ENCODE data around the gene ALOX5.
A peak's percentile ranks its signal among the peaks of the same experiment; 100 is the strongest.
"Not testable (repeated sequence)": the region's sequence is repeated elsewhere in the genome, so short reads cannot be mapped to it uniquely, and the experiment has no call there.

ALOX5 gene

GRCh38 chr10:45373576-45374349 lies at the start of gene ALOX5:
Gene ALOX5, plus strand, starts transcription at chr10:45374216. Its CDS starts 64 bp downstream, at chr10:45374280.
- H3K36me3 ChIP-seq (ENCODE audit: control insufficient read depth, insufficient read depth, low read length): no peaks in the 10 kb centered on the region
- peak within 1 kb of the TSS; percentile 22 for H3K4me3 ChIP-seq (ENCODE audit: low read depth, low read length)
- H3K27ac ChIP-seq: no peak within 1 kb of the TSS
- H3K4me1 ChIP-seq: peaks cover 4% of the 10 kb centered on the region
- no peak for TF ChIP-seq CTCF (IDR thresholded peaks at IDR 0.05)
- peaks cover 4% of the 10 kb centered on the region for H3K27me3 ChIP-seq (ENCODE audit: control insufficient read depth, insufficient read depth, low read length)
- no peaks in the 10 kb centered on the region for H3K79me2 ChIP-seq
- no peaks in the 10 kb centered on the region for H3K9me3 ChIP-seq (ENCODE audit: control insufficient read depth, low read length)
- no peak within 1 kb of the TSS for H3K9ac ChIP-seq
- peak within 1 kb of the TSS; percentile 85 for H2AFZ ChIP-seq
- H3K4me2 ChIP-seq (ENCODE audit: low read length): peak within 1 kb of the TSS; percentile 59

- H3K79me2 ChIP-seq: no peaks in the 10 kb centered on the region
- no peaks in the 10 kb centered on the region for H3K27me3 ChIP-seq (ENCODE audit: control insufficient read depth, insufficient read depth, low read length)
- no peaks in the 10 kb centered on the region for H3K36me3 ChIP-seq (ENCODE audit: control insufficient read depth, insufficient read depth, low read length)
- no peak for TF ChIP-seq CTCF (IDR thresholded peaks at IDR 0.05)
- H2AFZ ChIP-seq: no peak overlapping the region
- no peak overlapping the region for H3K27ac ChIP-seq
- no peaks in the 10 kb centered on the region for H3K4me1 ChIP-seq
- H3K4me2 ChIP-seq (ENCODE audit: low read length): no peak overlapping the region
- no peak overlapping the region for H3K4me3 ChIP-seq (ENCODE audit: low read depth, low read length)
- no peaks in the 10 kb centered on the region for H3K9me3 ChIP-seq (ENCODE audit: control insufficient read depth, low read length)
- no peak overlapping the region for H3K9ac ChIP-seq
Observed at GRCh38 chr10:45325116-45325515, 48.9 kb upstream of the ALOX5 start.

DNA sequence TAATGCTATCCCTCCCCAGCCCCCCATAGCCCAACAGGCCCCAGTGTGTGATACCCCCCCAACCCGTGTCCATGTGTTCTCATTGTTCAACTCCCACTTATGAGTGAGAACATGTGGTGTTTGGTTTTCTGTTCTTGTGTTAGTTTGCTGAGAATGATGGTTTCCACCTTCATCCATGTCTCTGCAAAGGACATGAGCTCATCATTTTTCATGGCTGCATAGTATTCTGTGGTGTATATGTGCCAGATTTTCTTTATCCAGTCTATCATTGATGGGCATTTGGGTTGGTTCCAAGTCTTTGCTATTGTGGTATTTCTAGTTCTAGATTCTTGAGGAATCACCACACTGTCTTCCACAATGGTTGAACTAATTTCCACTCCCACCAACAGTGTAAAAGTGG lies 47.2 kb upstream of the ALOX5 start:
- H2AFZ ChIP-seq; H3K9ac ChIP-seq; H3K27me3 ChIP-seq (ENCODE audit: control insufficient read depth, insufficient read depth, low read length); H3K4me3 ChIP-seq (ENCODE audit: low read depth, low read length); H3K9me3 ChIP-seq (ENCODE audit: control insufficient read depth, low read length); H3K27ac ChIP-seq; H3K4me1 ChIP-seq; H3K79me2 ChIP-seq; H3K36me3 ChIP-seq (ENCODE audit: control insufficient read depth, insufficient read depth, low read length); H3K4me2 ChIP-seq (ENCODE audit: low read length): not testable (repeated sequence)

GRCh38 chr10:45331824-45332223 lies 42.2 kb upstream of the ALOX5 start:
- not testable (repeated sequence) for H3K9me3 ChIP-seq (ENCODE audit: control insufficient read depth, low read length); H3K4me1 ChIP-seq; H3K4me2 ChIP-seq (ENCODE audit: low read length); H3K9ac ChIP-seq; H3K36me3 ChIP-seq (ENCODE audit: control insufficient read depth, insufficient read depth, low read length); H2AFZ ChIP-seq; H3K4me3 ChIP-seq (ENCODE audit: low read depth, low read length); H3K79me2 ChIP-seq; H3K27me3 ChIP-seq (ENCODE audit: control insufficient read depth, insufficient read depth, low read length); H3K27ac ChIP-seq

DNA sequence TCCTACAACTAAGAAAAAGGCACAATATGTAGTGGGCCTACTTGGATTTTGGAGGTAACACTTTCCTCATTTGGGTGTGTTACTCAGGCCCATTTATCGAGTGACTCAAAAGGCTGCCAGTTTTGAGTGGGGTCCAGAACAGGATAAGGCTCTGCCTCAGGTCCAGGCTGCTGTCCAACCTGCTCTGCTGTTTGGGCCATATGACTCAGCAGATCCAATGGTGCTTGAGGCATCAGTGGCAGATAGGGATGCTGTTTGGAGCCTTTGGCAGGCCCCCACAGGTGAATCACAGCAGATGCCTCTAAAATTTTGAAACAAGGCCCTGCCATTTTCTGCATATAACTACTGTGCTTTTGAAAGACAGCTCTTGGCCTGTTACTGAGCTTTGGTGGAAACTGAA lies 34.1 kb upstream of the ALOX5 start:
- TF ChIP-seq CTCF (IDR thresholded peaks at IDR 0.05): no peak
- Histone ChIP-seq H3K4me3 (ENCODE audit: low read depth, low read length) (no peak overlapping the region), H3K4me1 (no peaks in the 10 kb centered on the region), H3K4me2 (ENCODE audit: low read length) (no peak overlapping the region), H3K79me2 (no peaks in the 10 kb centered on the region), H3K9me3 (ENCODE audit: control insufficient read depth, low read length) (no peaks in the 10 kb centered on the region), H3K27ac (no peak overlapping the region), H3K36me3 (ENCODE audit: control insufficient read depth, insufficient read depth, low read length) (no peaks in the 10 kb centered on the region), H3K9ac (no peak overlapping the region), H3K27me3 (ENCODE audit: control insufficient read depth, insufficient read depth, low read length) (peaks cover 3% of the 10 kb centered on the region), H2AFZ (no peak overlapping the region)

DNA sequence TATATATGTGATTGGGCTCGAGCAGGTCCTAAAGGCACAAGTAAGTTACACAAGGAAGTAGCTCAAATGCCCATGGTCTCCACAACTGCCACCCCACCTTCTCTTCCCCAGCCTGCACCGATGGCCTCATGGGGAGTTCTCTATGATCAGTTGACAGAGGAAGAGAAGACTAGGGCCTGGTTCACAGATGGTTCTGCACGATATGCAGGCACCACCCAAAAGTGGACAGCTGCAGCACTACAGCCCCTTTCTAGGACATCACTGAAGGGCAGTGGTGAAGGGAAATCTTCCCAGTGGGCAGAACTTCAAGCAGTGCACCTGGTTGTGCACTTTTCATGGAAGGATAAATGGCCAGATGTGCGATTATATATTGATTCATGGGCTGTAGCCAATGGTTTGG lies 33.6 kb upstream of the ALOX5 start:
- H3K9me3 ChIP-seq (ENCODE audit: control insufficient read depth, low read length); H3K9ac ChIP-seq; H2AFZ ChIP-seq; H3K4me2 ChIP-seq (ENCODE audit: low read length); H3K36me3 ChIP-seq (ENCODE audit: control insufficient read depth, insufficient read depth, low read length); H3K4me3 ChIP-seq (ENCODE audit: low read depth, low read length); H3K4me1 ChIP-seq; H3K27ac ChIP-seq; H3K79me2 ChIP-seq; H3K27me3 ChIP-seq (ENCODE audit: control insufficient read depth, insufficient read depth, low read length): not testable (repeated sequence)

- not testable (repeated sequence) for H3K4me1 ChIP-seq; H3K36me3 ChIP-seq (ENCODE audit: control insufficient read depth, insufficient read depth, low read length); H3K4me3 ChIP-seq (ENCODE audit: low read depth, low read length); H3K27me3 ChIP-seq (ENCODE audit: control insufficient read depth, insufficient read depth, low read length); H3K9me3 ChIP-seq (ENCODE audit: control insufficient read depth, low read length); H2AFZ ChIP-seq; H3K9ac ChIP-seq; H3K4me2 ChIP-seq (ENCODE audit: low read length); H3K79me2 ChIP-seq; H3K27ac ChIP-seq
Observed at GRCh38 chr10:45346652-45347335, 27.2 kb upstream of the ALOX5 start.

- not testable (repeated sequence) for H3K4me1 ChIP-seq; H3K36me3 ChIP-seq (ENCODE audit: control insufficient read depth, insufficient read depth, low read length); H3K27me3 ChIP-seq (ENCODE audit: control insufficient read depth, insufficient read depth, low read length); H3K4me3 ChIP-seq (ENCODE audit: low read depth, low read length); H3K27ac ChIP-seq; H3K79me2 ChIP-seq; H3K4me2 ChIP-seq (ENCODE audit: low read length); H2AFZ ChIP-seq; H3K9ac ChIP-seq; H3K9me3 ChIP-seq (ENCODE audit: control insufficient read depth, low read length)
Observed at GRCh38 chr10:45347464-45347863, 26.6 kb upstream of the ALOX5 start.
